HG03565 (cell line): ENCODE measurements around the gene LRRFIP1.
"Not testable (repeated sequence)": the region's sequence is repeated elsewhere in the genome, so short reads cannot be mapped to it uniquely, and the experiment has no call there.

Experiments
- ATAC-seq: cut with Tn5 transposase; IDR thresholded peaks from one replicate; pipeline ENCODE4 v1.9.1; 2021; ENCODE audit warnings: mild to moderate bottlenecking, moderate library complexity; ENCODE audit not compliant: unreplicated experiment

Gene LRRFIP1

GRCh38 chr2:237661270-237661669, 33.9 kb downstream of the LRRFIP1 start:
- ATAC-seq = no peak

- ATAC-seq = no peak
Observed at GRCh38 chr2:237661799-237662328, 34.5 kb downstream of the LRRFIP1 start.

GRCh38 chr2:237662671-237663093, 35.3 kb downstream of the LRRFIP1 start:
- no peak for ATAC-seq

DNA sequence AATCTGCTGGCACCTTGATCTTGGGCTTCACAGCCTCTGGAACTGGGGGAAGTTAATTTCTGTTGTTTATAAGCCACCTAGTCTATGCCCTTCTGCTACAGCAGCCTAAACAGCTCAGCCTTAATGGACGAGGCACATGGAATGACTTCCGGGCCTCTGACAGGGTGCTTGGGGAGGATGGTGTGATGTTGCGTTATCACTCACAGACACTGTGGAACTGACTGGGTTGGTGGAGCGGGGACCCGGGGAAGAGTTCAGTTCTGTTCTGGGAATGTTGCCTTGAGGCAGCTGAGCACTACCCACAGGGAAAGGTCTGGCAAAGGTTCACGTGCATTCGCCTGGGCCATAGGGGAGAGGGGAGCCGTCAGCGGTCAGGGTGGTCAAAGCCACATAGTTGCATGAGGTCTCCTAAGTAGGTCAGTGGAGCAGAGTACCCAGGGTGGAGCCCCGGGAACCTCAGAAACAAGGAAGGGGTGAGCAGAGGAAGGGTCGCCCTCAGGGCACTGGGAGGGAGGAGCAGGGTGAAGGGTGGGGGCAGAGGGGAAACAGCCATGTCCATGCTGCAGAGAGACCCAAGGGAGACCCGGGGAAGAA, 36.2 kb downstream of the LRRFIP1 start:
- no peak for ATAC-seq

GRCh38 chr2:237664151-237664550, 36.8 kb downstream of the LRRFIP1 start:
- ATAC-seq = no peak

DNA sequence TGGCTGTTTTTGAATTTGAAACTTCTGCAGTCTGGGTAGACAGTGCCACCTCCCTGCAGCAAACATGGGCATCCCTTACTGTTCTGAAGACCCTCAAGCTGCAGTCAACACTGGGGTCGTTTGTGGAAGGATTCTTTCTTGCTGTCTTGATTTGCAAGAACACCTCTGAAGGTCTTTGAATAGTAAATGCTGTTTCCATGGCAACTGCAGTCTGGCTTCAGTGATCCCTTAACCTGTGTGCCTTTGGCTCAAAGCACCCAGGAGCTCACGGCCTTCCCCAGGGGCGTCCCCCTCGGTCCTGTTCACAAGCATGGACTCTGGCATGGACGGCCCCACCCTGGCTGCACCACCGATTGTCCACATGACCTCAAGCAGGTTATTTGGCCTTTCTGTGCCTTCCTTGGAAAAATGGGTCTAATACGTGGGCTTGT, 38.3 kb downstream of the LRRFIP1 start:
- ATAC-seq = no peak

DNA sequence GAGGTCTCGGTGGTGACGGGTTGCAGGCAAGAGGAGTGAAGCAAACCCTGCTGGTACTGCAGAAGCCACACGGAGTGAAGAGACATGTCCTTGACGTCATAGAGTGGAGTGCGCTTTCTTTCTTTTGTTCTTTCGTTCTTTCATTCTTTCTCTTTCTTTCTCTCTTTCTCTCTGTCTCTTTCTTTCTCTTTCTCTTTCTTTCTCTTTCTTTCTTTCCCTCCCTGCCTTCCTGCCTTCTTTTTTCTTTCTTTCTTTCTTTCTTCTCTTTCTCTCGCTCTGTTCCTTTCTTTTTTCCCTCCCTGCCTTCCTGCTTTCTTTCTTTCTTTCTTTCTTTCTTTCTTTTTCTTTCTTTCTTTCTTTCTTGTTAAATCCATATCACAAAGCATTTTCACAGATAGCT, 39.2 kb downstream of the LRRFIP1 start:
- ATAC-seq = no peak

DNA sequence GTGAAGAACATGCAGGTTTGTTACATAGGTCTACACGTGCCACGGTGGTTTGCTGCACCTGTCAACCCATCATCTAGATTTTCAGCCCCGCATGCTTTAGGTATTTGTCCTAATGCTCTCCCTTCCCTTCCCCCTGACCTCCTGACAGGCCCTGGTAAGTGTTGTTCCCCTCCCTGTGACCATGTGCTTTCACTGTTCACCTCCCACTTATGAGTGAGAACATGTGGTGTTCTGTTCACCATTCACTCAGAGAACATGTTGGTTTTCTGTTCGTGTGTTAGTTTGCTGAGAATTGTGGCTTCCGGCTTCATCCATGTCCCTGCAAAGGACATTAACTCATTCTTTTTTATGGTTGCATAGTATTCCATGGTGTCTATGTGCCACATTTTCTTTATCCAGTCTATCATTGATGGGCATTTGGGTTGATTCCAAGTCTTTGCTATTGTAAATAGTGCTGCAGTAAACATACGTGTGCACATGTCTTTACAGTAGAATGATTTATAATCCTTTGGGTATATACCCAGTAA, 39.7 kb downstream of the LRRFIP1 start:
- not testable (repeated sequence) for ATAC-seq

GRCh38 chr2:237667893-237668292, 40.5 kb downstream of the LRRFIP1 start:
- ATAC-seq = no peak

DNA sequence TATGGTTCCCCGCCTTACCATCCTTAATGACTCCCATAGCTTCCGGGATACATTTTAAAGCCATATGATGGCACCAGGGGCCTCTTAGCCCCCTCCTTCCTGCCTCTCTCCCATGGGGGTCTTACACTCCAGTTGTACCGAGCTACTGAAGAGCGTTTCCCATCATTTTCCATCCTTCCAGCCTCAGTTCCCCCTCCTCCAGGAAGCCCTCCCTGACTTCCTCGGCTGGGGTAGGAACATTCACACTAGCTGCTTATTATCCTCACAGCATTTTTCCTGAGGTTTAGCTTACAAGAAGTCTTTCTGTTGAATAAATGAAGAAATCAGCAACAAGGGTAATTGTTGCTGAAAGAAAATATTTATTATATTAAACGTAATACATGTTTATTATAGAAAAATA, 41.1 kb downstream of the LRRFIP1 start:
- ATAC-seq = no peak

- ATAC-seq = no peak
Observed at GRCh38 chr2:237669283-237669627, 41.9 kb downstream of the LRRFIP1 start.

- peak; percentile 46 for ATAC-seq
Observed at GRCh38 chr2:237669628-237670392, 42.4 kb downstream of the LRRFIP1 start.

- ATAC-seq = no peak
Observed at GRCh38 chr2:237670641-237671040, 43.3 kb downstream of the LRRFIP1 start.

DNA sequence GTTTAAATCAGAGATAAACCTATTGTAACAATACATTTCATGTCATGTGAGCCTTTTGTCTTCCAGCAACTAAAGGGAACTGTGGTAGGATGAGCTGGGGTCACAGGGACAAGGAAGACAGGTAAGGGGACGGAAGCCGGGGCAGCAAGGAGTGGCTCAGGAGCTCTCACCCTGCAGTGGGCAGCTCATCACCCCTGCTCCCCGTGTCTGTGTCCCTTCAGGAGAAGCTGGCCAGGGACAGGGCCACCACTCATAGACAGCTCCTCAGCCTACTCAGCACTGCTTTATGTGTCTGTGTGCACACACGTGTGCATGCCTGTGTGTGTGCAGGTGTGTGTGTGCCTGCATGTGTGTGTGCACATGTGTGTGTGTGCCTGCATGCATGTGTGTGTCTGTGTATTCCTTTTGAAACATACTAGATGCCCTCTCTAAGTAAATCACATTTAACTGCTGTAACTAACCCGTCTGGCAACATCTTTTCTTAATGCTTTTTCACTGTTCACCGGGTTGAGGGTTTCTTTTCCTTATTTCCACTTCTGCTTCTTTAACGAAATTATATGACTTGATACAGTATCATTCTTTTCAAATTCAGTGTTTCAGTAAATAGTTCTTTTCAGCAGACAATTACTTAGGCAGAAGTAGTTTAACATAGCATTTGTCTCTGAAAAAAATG, 44.2 kb downstream of the LRRFIP1 start:
- ATAC-seq = no peak

DNA sequence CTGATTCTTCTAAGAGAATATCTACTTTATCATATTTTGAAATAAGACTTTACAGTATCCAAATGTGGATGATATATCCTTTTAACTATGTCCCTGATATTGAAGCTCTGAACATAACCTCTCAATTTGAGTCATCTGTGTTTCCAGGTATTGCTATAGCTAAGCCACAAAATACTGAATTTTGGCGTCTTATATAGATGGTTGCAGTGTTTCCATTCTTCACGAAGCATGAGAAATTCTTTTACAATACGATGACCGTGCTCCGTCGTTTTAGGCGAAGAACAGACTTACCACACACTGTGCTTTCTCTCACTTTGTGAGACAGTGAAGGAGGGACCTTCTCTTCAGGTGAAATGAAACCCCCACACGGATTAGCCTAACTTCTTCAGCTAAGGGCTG, 45.3 kb downstream of the LRRFIP1 start:
- ATAC-seq = no peak

DNA sequence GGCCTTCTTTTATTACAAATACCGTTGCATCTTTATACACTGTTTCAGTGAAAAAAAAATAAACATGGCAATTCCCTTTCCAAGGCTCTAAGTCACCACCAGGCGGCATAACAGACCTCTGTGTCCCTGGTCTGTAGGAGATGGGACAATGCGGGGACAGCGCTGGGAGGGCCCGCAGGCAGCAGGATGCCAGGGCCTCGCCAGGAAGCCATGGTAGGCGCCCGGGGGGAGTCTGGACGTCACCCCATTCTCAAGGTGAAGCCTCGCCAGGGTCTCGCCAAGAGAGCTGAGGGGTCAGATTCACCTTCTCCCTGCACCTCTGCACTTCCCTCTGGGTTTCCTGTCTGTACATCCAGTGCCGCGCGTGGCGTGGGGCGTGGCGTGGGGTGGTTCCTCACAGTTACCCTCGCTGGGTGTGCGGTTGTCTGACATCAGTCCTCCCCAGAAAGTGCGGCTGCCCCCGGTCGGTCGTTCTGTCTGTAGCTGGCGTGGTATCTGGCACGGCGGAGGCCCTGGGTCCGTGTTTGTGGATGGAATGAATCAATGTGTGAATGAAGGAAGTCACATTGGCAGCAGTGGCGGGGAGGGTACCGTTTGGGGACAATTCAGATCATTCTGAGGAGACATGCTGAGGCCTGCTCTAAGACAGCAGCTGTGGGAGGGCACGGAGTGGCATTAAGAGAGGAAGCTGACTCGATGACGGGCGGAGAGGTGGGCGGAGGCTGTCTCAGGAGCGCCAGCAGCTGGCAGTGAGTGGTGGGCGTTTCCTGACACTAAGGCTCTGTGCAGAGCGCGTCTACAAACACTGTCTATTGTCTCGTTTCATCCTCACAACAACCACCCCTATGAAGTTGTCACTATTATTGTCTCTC, 46.0 kb downstream of the LRRFIP1 start:
- ATAC-seq = no peak

GRCh38 chr2:237674731-237675276, 47.4 kb downstream of the LRRFIP1 start:
- peak; percentile 72 for ATAC-seq

DNA sequence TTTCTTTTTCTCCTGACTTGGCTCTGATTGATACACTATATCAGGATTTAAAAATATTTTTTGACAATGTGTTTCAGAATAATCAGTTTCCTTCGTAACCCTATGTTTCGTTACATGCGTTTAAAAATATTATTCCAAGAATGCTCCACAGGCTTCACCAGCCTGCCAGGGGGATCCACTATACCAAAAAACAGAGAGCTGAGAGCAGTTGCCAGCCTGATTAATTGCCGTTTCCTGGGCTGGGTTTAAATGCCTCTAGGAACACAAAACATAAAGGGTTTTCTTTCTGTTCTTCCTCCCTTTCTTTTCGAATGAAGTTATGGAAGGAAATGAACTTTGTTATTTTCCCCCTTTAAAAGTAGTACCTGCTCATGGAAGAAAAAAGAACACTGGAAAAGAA, 47.9 kb downstream of the LRRFIP1 start:
- ATAC-seq = no peak

- ATAC-seq = no peak
Observed at GRCh38 chr2:237680702-237681478, 53.5 kb downstream of the LRRFIP1 start.

- ATAC-seq = no peak
Observed at GRCh38 chr2:237682151-237682550, 54.8 kb downstream of the LRRFIP1 start.
